ENCODE measurements around the gene GINM1. TPM values are rescaled to one million over a fixed set of nuclear protein-coding genes. Genes with fewer than 3 reads are reported as not detected.

GINM1 gene
- polyA plus RNA-seq, 3 donors, result 17.0 to 44.4 (median 42.3) TPM

DNA sequence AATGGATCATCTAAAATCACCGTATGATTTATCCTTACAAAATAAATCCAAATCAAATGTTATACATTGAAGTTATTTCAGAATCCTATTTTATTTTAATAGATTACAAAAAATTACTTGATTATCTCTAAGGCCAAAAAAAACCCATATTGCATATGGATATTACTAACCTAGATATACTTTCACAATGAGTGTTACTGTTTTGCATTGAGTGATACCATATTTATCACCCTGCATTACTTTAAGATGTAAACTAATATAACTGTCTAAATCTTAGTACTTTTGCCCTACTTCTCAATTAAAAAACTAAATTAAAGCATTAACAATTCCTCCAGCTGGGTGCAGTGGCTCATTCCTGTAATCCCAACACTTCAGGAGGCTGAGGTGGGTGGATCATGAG is 31.4 kb upstream of the GINM1 start:
- Histone ChIP-seq H3K27me3 (ENCODE audit: control insufficient read depth in 2 of 2, insufficient read depth in 2 of 2, low read length in 2 of 2) (no peaks in the 10 kb centered on the region), H2AFZ (ENCODE audit: insufficient read depth, low read depth, low read length, poor library complexity, severe bottlenecking) (no peak overlapping the region), H3K4me1 (ENCODE audit: control insufficient read depth in 1 of 2, insufficient read depth in 2 of 2, low read length in 2 of 2) (no peaks in the 10 kb centered on the region), H3K4me2 (replicated peaks; ENCODE audit: extremely low read depth, low read length, poor library complexity, severe bottlenecking) (no peak overlapping the region), H3K9me3 (replicated peaks in 1 of 2; ENCODE audit: control insufficient read depth in 1 of 2, insufficient read depth in 1 of 2, low read length in 2 of 2) (no peaks in the 10 kb centered on the region), H3K9ac (ENCODE audit: insufficient read depth, low read length, poor library complexity, severe bottlenecking) (no peak overlapping the region), H3K27ac (ENCODE audit: low read depth in 1 of 2, low read length in 2 of 2) (no peak overlapping the region), H3K36me3 (replicated peaks in 1 of 2; ENCODE audit: control insufficient read depth in 1 of 2, insufficient read depth in 2 of 2, low read length in 2 of 2) (peaks cover 92 to 98% of the 10 kb centered on the region in 2 donors), H3K4me3 (replicated peaks in 1 of 3; ENCODE audit: low read depth in 2 of 3, low read length in 3 of 3) (no peak overlapping the region), H4K20me1 (ENCODE audit: insufficient read depth, low read length) (no peaks in the 10 kb centered on the region), H3K79me2 (ENCODE audit: insufficient read depth, low read length) (no peaks in the 10 kb centered on the region)
- no peak overlapping the region for H3K4me3 Mint-ChIP-seq
- no peaks in the 10 kb centered on the region for H3K4me1 Mint-ChIP-seq
- H3K36me3 Mint-ChIP-seq, result peaks cover 75 to 95% of the 10 kb centered on the region in 2 donors
- peaks cover 0 to under 1% (median 0%) of the 10 kb centered on the region in 3 donors for H3K27me3 Mint-ChIP-seq (ENCODE audit: low read depth in 3 of 3)
- no peak for DNase-seq
- peak overlapping the region in 1 of 7 donors; percentile 31 for H3K27ac Mint-ChIP-seq
- H3K9me3 Mint-ChIP-seq, result peaks cover 0 to 3% (median 0%) of the 10 kb centered on the region in 7 donors
- intact Hi-C loops (cut with micrococcal nuclease), result no loop called here
- WGBS (ENCODE audit: insufficient coverage), result no CpG with 5 or more reads among the region's 1 CpG
- TF ChIP-seq, protein P1, sequence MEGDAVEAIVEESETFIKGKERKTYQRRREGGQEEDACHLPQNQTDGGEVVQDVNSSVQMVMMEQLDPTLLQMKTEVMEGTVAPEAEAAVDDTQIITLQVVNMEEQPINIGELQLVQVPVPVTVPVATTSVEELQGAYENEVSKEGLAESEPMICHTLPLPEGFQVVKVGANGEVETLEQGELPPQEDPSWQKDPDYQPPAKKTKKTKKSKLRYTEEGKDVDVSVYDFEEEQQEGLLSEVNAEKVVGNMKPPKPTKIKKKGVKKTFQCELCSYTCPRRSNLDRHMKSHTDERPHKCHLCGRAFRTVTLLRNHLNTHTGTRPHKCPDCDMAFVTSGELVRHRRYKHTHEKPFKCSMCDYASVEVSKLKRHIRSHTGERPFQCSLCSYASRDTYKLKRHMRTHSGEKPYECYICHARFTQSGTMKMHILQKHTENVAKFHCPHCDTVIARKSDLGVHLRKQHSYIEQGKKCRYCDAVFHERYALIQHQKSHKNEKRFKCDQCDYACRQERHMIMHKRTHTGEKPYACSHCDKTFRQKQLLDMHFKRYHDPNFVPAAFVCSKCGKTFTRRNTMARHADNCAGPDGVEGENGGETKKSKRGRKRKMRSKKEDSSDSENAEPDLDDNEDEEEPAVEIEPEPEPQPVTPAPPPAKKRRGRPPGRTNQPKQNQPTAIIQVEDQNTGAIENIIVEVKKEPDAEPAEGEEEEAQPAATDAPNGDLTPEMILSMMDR (IDR thresholded peaks at IDR 0.05), result no peak

DNA sequence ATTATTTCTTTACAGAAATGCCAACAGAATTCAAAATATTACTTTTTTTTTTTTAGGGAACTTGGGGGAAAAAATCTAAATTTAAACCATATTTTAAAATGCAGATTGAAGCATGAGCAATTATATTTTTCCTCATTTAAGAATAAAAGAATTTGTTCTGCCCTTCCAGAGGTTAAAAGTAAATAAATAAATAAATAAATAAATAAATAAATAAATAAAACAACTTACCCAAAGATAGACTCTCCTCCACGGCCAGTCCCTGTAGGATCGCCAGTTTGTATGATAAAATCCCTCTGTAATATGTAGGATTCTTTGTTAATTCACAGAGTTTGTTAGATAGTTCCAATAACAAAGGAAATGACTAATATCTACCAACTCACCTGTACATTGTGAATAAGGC is 25.0 kb upstream of the GINM1 start:
- H3K4me1 Mint-ChIP-seq, result peaks cover 19% of the 10 kb centered on the region
- peaks cover 23% of the 10 kb centered on the region for H4K20me1 ChIP-seq (ENCODE audit: insufficient read depth, low read length)
- H3K27ac ChIP-seq (ENCODE audit: low read depth in 1 of 2, low read length in 2 of 2), result no peak overlapping the region
- H3K27me3 ChIP-seq (ENCODE audit: control insufficient read depth in 2 of 2, insufficient read depth in 2 of 2, low read length in 2 of 2), result no peaks in the 10 kb centered on the region
- peaks cover 44 to 46% of the 10 kb centered on the region in 2 donors for H3K36me3 ChIP-seq (replicated peaks in 1 of 2; ENCODE audit: control insufficient read depth in 1 of 2, insufficient read depth in 2 of 2, low read length in 2 of 2)
- no peak overlapping the region for H3K4me2 ChIP-seq (replicated peaks; ENCODE audit: extremely low read depth, low read length, poor library complexity, severe bottlenecking)
- DNase-seq, result no peak
- H3K27ac Mint-ChIP-seq, result no peak overlapping the region
- no peak overlapping the region for H3K9ac ChIP-seq (ENCODE audit: insufficient read depth, low read length, poor library complexity, severe bottlenecking)
- peaks cover 42 to 56% of the 10 kb centered on the region in 2 donors for H3K36me3 Mint-ChIP-seq
- no peaks in the 10 kb centered on the region for H3K9me3 ChIP-seq (replicated peaks in 1 of 2; ENCODE audit: control insufficient read depth in 1 of 2, insufficient read depth in 1 of 2, low read length in 2 of 2)
- H3K9me3 Mint-ChIP-seq, result peaks cover 0 to under 1% (median 0%) of the 10 kb centered on the region in 7 donors
- TF ChIP-seq, protein P1 (IDR thresholded peaks at IDR 0.05), result no peak
- no peak overlapping the region for H3K4me3 Mint-ChIP-seq
- H3K4me1 ChIP-seq (ENCODE audit: control insufficient read depth in 1 of 2, insufficient read depth in 2 of 2, low read length in 2 of 2), result peaks cover 12 to 14% of the 10 kb centered on the region in 2 donors
- H3K4me3 ChIP-seq (replicated peaks in 1 of 3; ENCODE audit: low read depth in 2 of 3, low read length in 3 of 3), result no peak overlapping the region
- intact Hi-C loops (cut with micrococcal nuclease), result loop anchor here in 1 of 2 donors (10.0 kb wide), 1 partner anchor 394 kb away; no protein-coding TSS in a partner anchor
- H3K79me2 ChIP-seq (ENCODE audit: insufficient read depth, low read length), result peaks cover 47% of the 10 kb centered on the region
- H3K27me3 Mint-ChIP-seq (ENCODE audit: low read depth in 3 of 3), result no peaks in the 10 kb centered on the region
- no CpG with 5 or more reads among the region's 2 CpGs for WGBS (ENCODE audit: insufficient coverage)
- no peak overlapping the region for H2AFZ ChIP-seq (ENCODE audit: insufficient read depth, low read depth, low read length, poor library complexity, severe bottlenecking)
